Upper lobe of right lung (tissue), 1 donor: Measurements from ENCODE around the gene HNF1B. TPM values are rescaled to one million over a fixed set of nuclear protein-coding genes. Genes with fewer than 3 reads are reported as not detected.
A peak's percentile ranks its signal among the peaks of the same experiment; 100 is the strongest.

ENCODE experiments used
- ATAC-seq: fragments of 200-7000 bp; cut with Tn5 transposase; one replicate; pipeline ENCODE4 v1.9.1; 2020; ENCODE audit warnings: mild to moderate bottlenecking, moderate library complexity
- DNase-seq: peaks from one replicate; pipeline ENCODE4 v3.0.0-alpha.2; 2020
- H3K27ac ChIP-seq: fragments of 200-600 bp; one replicate; pipeline ENCODE4 v1.8.0; 2022
- H3K27me3 ChIP-seq: fragments of 200-600 bp; one replicate; pipeline ENCODE4 v1.8.0; 2022; ENCODE audit warnings: mild to moderate bottlenecking
- H3K36me3 ChIP-seq: fragments of 200-600 bp; one replicate; pipeline ENCODE4 v1.8.0; 2022
- H3K4me1 ChIP-seq: fragments of 200-600 bp; one replicate; pipeline ENCODE4 v1.8.0; 2022
- H3K4me3 ChIP-seq: fragments of 200-600 bp; one replicate; pipeline ENCODE4 v1.8.0; 2022; ENCODE audit warnings: mild to moderate bottlenecking
- H3K9me3 ChIP-seq: fragments of 200-600 bp; one replicate; pipeline ENCODE4 v1.8.0; 2022
- intact Hi-C: fragments of 100-400 bp; cut with DNase I; formaldehyde crosslinking; loops from one replicate; pipeline ENCODE4 v1.11.0; 2022
- total RNA-seq: library from RNA; stranded (reverse); fragmentation: NEBNext Ultra II Directional; extraction: Animal tissue kit (Norgen Biotek cat#: 25700); gene quantifications from one replicate; pipeline ENCODE4 v1.2.1, GENCODE V29; 2021
- TF ChIP-seq, protein P1 (sequence below): fragments of 200-600 bp; IDR thresholded peaks from one replicate; pipeline ENCODE4 v1.8.0; 2022; ENCODE audit warnings: antibody characterized with exemption
- donor health status: DM: no; HTN: yes; CAD: no; lungs with severe emphysema.

The HNF1B gene
- total RNA-seq, 1 donor from 2014 or later = 19.8 TPM

DNA sequence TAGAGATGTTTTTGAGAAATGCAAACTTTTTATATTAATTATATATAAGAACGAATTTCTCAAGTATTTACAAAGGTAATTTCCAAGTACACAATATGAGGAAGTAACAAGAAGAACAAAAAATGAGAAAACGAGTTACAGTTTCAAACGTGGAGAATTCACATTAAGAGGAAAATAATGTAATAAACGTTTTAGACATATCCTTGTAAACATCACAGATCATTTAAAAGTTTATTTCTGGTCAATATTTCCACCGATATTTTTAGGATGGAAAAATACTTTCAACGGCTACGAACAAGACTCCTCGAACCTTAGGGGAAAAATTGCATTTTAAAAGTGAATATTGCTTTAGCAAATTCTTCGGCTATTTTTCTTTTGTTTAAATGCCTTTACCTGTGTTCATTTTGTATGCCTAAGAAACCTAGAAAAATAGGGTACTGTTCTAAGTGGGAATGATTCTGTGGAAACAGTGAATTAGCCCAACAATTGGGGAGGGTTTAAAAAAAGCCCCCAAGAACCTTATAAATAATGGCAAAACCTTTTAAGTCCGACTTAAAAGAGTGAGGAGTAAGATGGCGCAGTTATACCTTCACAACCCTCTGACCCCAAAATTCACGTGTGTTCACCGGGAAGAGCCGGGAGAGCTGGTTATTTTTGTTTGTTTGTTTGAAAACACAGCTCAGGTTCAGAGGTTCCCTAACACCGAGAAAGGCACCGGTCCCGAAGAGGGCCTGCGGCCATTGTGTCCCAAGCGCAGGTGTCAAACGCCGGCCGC lies 3.3 kb downstream of the HNF1B start:
- ATAC-seq (no peak), DNase-seq (no peak)
- Histone ChIP-seq H3K36me3 (no peaks in the 10 kb centered on the region), H3K27ac (peak overlapping the region; percentile 81), H3K9me3 (no peaks in the 10 kb centered on the region), H3K4me1 (peaks cover 31% of the 10 kb centered on the region), H3K4me3 (peak overlapping the region; percentile 53), H3K27me3 (peaks cover 83% of the 10 kb centered on the region)
- TF ChIP-seq, protein P1, sequence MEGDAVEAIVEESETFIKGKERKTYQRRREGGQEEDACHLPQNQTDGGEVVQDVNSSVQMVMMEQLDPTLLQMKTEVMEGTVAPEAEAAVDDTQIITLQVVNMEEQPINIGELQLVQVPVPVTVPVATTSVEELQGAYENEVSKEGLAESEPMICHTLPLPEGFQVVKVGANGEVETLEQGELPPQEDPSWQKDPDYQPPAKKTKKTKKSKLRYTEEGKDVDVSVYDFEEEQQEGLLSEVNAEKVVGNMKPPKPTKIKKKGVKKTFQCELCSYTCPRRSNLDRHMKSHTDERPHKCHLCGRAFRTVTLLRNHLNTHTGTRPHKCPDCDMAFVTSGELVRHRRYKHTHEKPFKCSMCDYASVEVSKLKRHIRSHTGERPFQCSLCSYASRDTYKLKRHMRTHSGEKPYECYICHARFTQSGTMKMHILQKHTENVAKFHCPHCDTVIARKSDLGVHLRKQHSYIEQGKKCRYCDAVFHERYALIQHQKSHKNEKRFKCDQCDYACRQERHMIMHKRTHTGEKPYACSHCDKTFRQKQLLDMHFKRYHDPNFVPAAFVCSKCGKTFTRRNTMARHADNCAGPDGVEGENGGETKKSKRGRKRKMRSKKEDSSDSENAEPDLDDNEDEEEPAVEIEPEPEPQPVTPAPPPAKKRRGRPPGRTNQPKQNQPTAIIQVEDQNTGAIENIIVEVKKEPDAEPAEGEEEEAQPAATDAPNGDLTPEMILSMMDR = no peak
- intact Hi-C loops = no loop called here

DNA sequence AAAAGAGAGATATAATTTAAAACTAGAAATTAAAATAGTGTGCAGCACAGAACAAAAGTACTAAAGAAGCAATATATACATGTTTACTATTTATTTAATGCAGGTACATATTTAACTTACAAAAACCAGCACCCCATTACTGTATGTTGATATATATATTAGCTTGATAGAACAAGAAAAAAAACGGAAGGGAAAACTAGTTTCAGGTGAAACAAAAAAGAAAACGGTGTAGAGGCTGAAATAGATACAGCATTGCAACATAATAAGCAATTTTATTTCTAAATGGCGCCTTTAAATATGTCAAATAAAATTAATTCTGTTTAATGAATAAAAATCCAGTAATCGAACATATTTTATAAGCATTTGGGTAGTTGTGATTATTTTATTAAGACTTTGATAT lies 3.9 kb downstream of the HNF1B start:
- TF ChIP-seq, protein P1 = no peak
- DNase-seq (no peak), ATAC-seq (no peak)
- no peaks in the 10 kb centered on the region for H3K36me3 ChIP-seq
- no peaks in the 10 kb centered on the region for H3K9me3 ChIP-seq
- H3K27me3 ChIP-seq = peaks cover 79% of the 10 kb centered on the region
- peak overlapping the region; percentile 53 for H3K4me3 ChIP-seq
- peaks cover 31% of the 10 kb centered on the region for H3K4me1 ChIP-seq
- peak overlapping the region; percentile 81 for H3K27ac ChIP-seq
- intact Hi-C loops = no loop called here

DNA sequence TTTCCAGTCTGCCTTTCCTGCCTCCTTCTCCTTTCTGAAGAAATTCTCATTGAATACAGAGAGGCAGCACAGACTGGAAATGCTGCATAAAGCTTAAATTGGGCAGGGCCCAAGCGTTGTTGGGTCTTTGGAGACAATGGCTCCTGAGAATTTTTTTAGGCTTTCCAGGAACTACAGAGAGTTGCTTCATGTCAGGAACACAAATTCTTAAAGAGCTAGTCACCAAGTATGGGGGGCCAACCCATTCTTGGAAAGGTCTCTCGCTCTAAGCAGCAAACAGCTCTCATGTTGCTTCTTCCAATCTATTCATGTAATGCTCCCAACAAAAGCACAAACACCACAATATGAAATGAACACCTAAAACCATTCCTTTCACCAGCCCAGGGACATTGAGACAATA lies 6.9 kb downstream of the HNF1B start:
- TF ChIP-seq, protein P1 = no peak
- ATAC-seq (no peak), DNase-seq (no peak)
- Histone ChIP-seq H3K9me3 (no peaks in the 10 kb centered on the region), H3K36me3 (no peaks in the 10 kb centered on the region), H3K27me3 (peaks cover 50% of the 10 kb centered on the region), H3K27ac (no peak overlapping the region), H3K4me1 (peaks cover 9% of the 10 kb centered on the region), H3K4me3 (no peak overlapping the region)
- intact Hi-C loops = no loop called here

DNA sequence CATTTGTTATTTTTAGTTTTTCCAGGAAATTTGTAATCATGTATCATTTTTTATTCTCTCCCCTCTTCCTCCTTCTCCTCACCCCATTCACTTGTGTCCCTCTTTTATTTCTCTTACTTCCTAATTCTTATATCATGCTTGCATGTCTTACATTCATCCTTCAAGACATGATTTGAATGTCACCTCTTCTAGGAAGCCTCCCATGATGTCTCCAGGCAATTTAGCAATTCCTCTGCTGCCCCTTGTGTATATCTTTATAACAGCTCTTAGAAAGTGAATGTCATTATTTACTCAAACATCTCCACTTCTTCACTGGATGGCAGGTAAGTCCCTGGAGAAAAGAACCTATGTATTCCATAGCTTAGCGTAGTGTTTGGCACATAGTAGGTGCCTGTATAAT lies 7.8 kb downstream of the HNF1B start:
- TF ChIP-seq, protein P1 = no peak
- Histone ChIP-seq H3K36me3 (no peaks in the 10 kb centered on the region), H3K9me3 (no peaks in the 10 kb centered on the region), H3K27ac (no peak overlapping the region), H3K4me1 (peaks cover 5% of the 10 kb centered on the region), H3K4me3 (no peak overlapping the region), H3K27me3 (peaks cover 42% of the 10 kb centered on the region)
- DNase-seq (no peak), ATAC-seq (no peak)
- intact Hi-C loops = no loop called here

DNA sequence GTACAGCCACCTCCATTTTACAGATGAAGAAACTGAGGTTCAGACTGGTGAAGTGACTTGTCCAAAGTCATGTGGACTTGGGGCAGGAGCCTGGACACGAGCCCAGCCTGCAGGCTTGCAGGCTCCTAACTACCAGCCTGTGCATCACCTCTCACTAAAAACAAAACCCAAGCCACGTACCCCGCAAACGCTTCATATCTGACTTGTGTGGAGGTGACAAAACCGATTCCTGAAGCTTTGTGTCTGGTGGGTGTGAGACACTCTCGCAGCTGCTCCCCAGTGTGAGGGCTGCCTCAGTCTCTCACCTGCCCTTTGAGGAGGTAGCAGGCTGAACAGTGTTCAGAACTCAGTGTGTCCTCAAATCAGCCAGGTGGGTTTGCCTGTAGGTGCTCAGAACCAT lies 8.4 kb downstream of the HNF1B start:
- DNase-seq = no peak
- TF ChIP-seq, protein P1 = no peak
- no peaks in the 10 kb centered on the region for H3K9me3 ChIP-seq
- peaks cover 36% of the 10 kb centered on the region for H3K27me3 ChIP-seq
- intact Hi-C loops = no loop called here
- no peaks in the 10 kb centered on the region for H3K4me1 ChIP-seq
- ATAC-seq = no peak
- no peak overlapping the region for H3K4me3 ChIP-seq
- H3K36me3 ChIP-seq = no peaks in the 10 kb centered on the region
- H3K27ac ChIP-seq = no peak overlapping the region
